ENCODE results near the gene DPH2.
A peak's percentile ranks its signal among the peaks of the same experiment; 100 is the strongest.

Gene DPH2

GRCh38 chr1:43980255-43981134 lies 10.7 kb downstream of the DPH2 start:
- no peaks in the 10 kb centered on the region for H3K4me1 ChIP-seq
- no peaks in the 10 kb centered on the region for H3K9me3 ChIP-seq (ENCODE audit: control insufficient read depth, low read length)
- TF ChIP-seq, protein P1, sequence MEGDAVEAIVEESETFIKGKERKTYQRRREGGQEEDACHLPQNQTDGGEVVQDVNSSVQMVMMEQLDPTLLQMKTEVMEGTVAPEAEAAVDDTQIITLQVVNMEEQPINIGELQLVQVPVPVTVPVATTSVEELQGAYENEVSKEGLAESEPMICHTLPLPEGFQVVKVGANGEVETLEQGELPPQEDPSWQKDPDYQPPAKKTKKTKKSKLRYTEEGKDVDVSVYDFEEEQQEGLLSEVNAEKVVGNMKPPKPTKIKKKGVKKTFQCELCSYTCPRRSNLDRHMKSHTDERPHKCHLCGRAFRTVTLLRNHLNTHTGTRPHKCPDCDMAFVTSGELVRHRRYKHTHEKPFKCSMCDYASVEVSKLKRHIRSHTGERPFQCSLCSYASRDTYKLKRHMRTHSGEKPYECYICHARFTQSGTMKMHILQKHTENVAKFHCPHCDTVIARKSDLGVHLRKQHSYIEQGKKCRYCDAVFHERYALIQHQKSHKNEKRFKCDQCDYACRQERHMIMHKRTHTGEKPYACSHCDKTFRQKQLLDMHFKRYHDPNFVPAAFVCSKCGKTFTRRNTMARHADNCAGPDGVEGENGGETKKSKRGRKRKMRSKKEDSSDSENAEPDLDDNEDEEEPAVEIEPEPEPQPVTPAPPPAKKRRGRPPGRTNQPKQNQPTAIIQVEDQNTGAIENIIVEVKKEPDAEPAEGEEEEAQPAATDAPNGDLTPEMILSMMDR (IDR thresholded peaks at IDR 0.05), result no peak
- H3K27ac ChIP-seq, result no peak overlapping the region
- no peak overlapping the region for H3K4me3 ChIP-seq (ENCODE audit: low read depth, low read length)
- H2AFZ ChIP-seq, result no peak overlapping the region
- H3K79me2 ChIP-seq, result no peaks in the 10 kb centered on the region
- H3K4me2 ChIP-seq (ENCODE audit: low read length), result peak overlapping the region; percentile 80
- no peak overlapping the region for H3K9ac ChIP-seq
- no peaks in the 10 kb centered on the region for H3K36me3 ChIP-seq (ENCODE audit: control insufficient read depth, insufficient read depth, low read length)
- no peaks in the 10 kb centered on the region for H3K27me3 ChIP-seq (ENCODE audit: control insufficient read depth, insufficient read depth, low read length)

GRCh38 chr1:43981135-43981491 lies 11.3 kb downstream of the DPH2 start:
- H3K36me3 ChIP-seq (ENCODE audit: control insufficient read depth, insufficient read depth, low read length), result no peaks in the 10 kb centered on the region
- no peak overlapping the region for H3K4me2 ChIP-seq (ENCODE audit: low read length)
- H3K9me3 ChIP-seq (ENCODE audit: control insufficient read depth, low read length), result no peaks in the 10 kb centered on the region
- H3K4me1 ChIP-seq, result no peaks in the 10 kb centered on the region
- no peak overlapping the region for H3K4me3 ChIP-seq (ENCODE audit: low read depth, low read length)
- no peaks in the 10 kb centered on the region for H3K27me3 ChIP-seq (ENCODE audit: control insufficient read depth, insufficient read depth, low read length)
- H3K9ac ChIP-seq, result no peak overlapping the region
- no peak overlapping the region for H3K27ac ChIP-seq
- TF ChIP-seq, protein P1 (IDR thresholded peaks at IDR 0.05), result no peak
- H3K79me2 ChIP-seq, result no peaks in the 10 kb centered on the region
- no peak overlapping the region for H2AFZ ChIP-seq

DNA sequence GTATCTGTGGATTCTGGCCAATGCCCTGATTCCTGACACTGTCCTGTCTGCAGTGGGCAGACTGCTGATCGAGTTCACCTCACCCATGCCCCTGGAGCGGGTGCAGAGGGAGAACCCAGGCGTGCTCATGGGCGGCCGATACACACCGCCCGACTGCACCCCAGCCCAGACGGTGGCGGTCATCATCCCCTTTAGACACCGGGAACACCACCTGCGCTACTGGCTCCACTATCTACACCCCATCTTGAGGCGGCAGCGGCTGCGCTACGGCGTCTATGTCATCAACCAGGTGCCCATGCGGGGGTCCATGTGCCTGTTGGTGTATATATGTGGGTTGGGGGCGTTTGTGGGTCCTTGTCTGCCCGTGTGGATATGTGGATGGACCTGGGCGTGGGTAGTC lies 11.8 kb downstream of the DPH2 start:
- TF ChIP-seq, protein P1 (IDR thresholded peaks at IDR 0.05), result no peak
- Histone ChIP-seq H3K4me2 (ENCODE audit: low read length) (no peak overlapping the region), H3K36me3 (ENCODE audit: control insufficient read depth, insufficient read depth, low read length) (no peaks in the 10 kb centered on the region), H3K27me3 (ENCODE audit: control insufficient read depth, insufficient read depth, low read length) (no peaks in the 10 kb centered on the region), H3K9ac (no peak overlapping the region), H3K79me2 (no peaks in the 10 kb centered on the region), H3K27ac (no peak overlapping the region), H3K4me1 (no peaks in the 10 kb centered on the region), H3K4me3 (ENCODE audit: low read depth, low read length) (no peak overlapping the region), H3K9me3 (ENCODE audit: control insufficient read depth, low read length) (no peaks in the 10 kb centered on the region), H2AFZ (no peak overlapping the region)

GRCh38 chr1:43982241-43982640 lies 12.4 kb downstream of the DPH2 start:
- Histone ChIP-seq H3K27ac (no peak overlapping the region), H3K27me3 (ENCODE audit: control insufficient read depth, insufficient read depth, low read length) (no peaks in the 10 kb centered on the region), H3K9ac (no peak overlapping the region), H3K79me2 (no peaks in the 10 kb centered on the region), H3K9me3 (ENCODE audit: control insufficient read depth, low read length) (no peaks in the 10 kb centered on the region), H3K4me3 (ENCODE audit: low read depth, low read length) (no peak overlapping the region), H3K4me1 (no peaks in the 10 kb centered on the region), H3K36me3 (ENCODE audit: control insufficient read depth, insufficient read depth, low read length) (no peaks in the 10 kb centered on the region), H3K4me2 (ENCODE audit: low read length) (no peak overlapping the region), H2AFZ (no peak overlapping the region)
- TF ChIP-seq, protein P1 (IDR thresholded peaks at IDR 0.05), result no peak

DNA sequence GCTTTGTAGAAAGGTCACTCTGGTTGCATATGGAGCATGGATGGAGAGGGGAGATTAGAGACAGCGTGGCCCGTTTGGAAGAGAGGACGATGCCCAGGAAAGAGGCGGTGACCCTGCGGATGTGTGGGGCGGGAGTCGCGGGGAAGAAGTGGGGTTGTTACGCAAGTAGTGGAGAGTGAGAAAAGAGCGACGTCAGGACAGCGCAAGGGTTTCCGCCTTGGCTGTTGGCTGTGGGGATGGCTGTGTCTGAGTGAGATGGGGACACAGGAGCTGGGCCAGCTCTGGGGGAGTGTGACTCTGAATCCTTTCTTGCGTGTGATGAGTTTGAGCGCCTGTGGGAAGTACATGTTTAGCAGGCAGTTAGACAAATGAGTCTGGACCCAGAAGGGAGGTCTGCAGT lies 13.0 kb downstream of the DPH2 start:
- TF ChIP-seq, protein P1 (IDR thresholded peaks at IDR 0.05), result no peak
- no peak overlapping the region for H3K9ac ChIP-seq

More for the DNA sequence above, 13.0 kb downstream of the DPH2 start:
- H2AFZ ChIP-seq, result no peak overlapping the region
- no peaks in the 10 kb centered on the region for H3K79me2 ChIP-seq
- H3K27me3 ChIP-seq (ENCODE audit: control insufficient read depth, insufficient read depth, low read length), result no peaks in the 10 kb centered on the region
- no peaks in the 10 kb centered on the region for H3K36me3 ChIP-seq (ENCODE audit: control insufficient read depth, insufficient read depth, low read length)
- H3K4me3 ChIP-seq (ENCODE audit: low read depth, low read length), result no peak overlapping the region
- H3K4me2 ChIP-seq (ENCODE audit: low read length), result no peak overlapping the region
- H3K27ac ChIP-seq, result no peak overlapping the region
- no peaks in the 10 kb centered on the region for H3K4me1 ChIP-seq
- no peaks in the 10 kb centered on the region for H3K9me3 ChIP-seq (ENCODE audit: control insufficient read depth, low read length)

All from parathyroid adenoma (tissue), 2 donors.